Fibroblast of skin of left biceps (primary cell): ENCODE data around the gene PA2G4.

ENCODE experiments used
- DNase-seq, 2 experiments: peaks; one replicate each; pipeline ENCODE4 v3.0.0-alpha.2; 2013; ENCODE audit warnings: low read depth in 2 of 2

PA2G4 gene

GRCh38 chr12:56126732-56127239 is 22.4 kb downstream of the PA2G4 start:
- no peak for DNase-seq

GRCh38 chr12:56127485-56127887 is 23.1 kb downstream of the PA2G4 start:
- DNase-seq = no peak

GRCh38 chr12:56127888-56128669 is 23.7 kb downstream of the PA2G4 start, which contains the start of gene ESYT1:
Gene ESYT1 (plus strand): TSS chr12:56128267. CDS start chr12:56128320, 53 bp downstream.
- DNase-seq = peak; percentile 99 to 100

- DNase-seq = no peak
Measured at GRCh38 chr12:56128670-56129205, 24.4 kb downstream of the PA2G4 start.

GRCh38 chr12:56129206-56129941 is 25.0 kb downstream of the PA2G4 start:
- no peak for DNase-seq

GRCh38 chr12:56129942-56130495 is 25.7 kb downstream of the PA2G4 start:
- DNase-seq = no peak

GRCh38 chr12:56130876-56131275 is 26.5 kb downstream of the PA2G4 start:
- DNase-seq = no peak

- DNase-seq = no peak
Measured at GRCh38 chr12:56134897-56135296, 30.5 kb downstream of the PA2G4 start.

- no peak for DNase-seq
Measured at GRCh38 chr12:56137853-56138571, 33.7 kb downstream of the PA2G4 start.

GRCh38 chr12:56141946-56142784 is 37.8 kb downstream of the PA2G4 start:
- DNase-seq = no peak

- DNase-seq = no peak
Measured at GRCh38 chr12:56143217-56143616, 38.9 kb downstream of the PA2G4 start.

- no peak for DNase-seq
Measured at GRCh38 chr12:56143870-56144269, 39.5 kb downstream of the PA2G4 start.

- DNase-seq = no peak
Measured at GRCh38 chr12:56145217-56145616, 40.9 kb downstream of the PA2G4 start.

- DNase-seq = no peak
Measured at GRCh38 chr12:56146492-56147460, 42.4 kb downstream of the PA2G4 start.

- no peak for DNase-seq
Measured at GRCh38 chr12:56150563-56150962, 46.2 kb downstream of the PA2G4 start.

GRCh38 chr12:56151672-56152131 is 47.3 kb downstream of the PA2G4 start:
- DNase-seq = no peak

- DNase-seq = peak; percentile 64 to 73
Measured at GRCh38 chr12:56152132-56152755, 47.9 kb downstream of the PA2G4 start, which contains the start of gene MYL6B. Gene MYL6B (plus strand): TSS chr12:56152587. CDS start chr12:56153919, 1,332 bp downstream.

- DNase-seq = no peak
Measured at GRCh38 chr12:56152756-56153677, 48.7 kb downstream of the PA2G4 start.
